RWPE1 (cell line): ENCODE data around the gene PDZD2.

Source experiments
- CTCF ChIA-PET: fragments of 350-600 bp; sonication (Branson Sonifier 250); formaldehyde crosslinking; extraction: SDS; loops from one replicate; lab custom pipeline; 2021; lab: Yijun Ruan, JAX
- POLR2A ChIA-PET: fragments of 400-600 bp; formaldehyde crosslinking; extraction: SDS; loops from one replicate; lab custom pipeline; 2020; ENCODE audit warnings: antibody characterized with exemption; ENCODE audit not compliant: low non-redundant PET; lab: Yijun Ruan, JAX
- DNase-seq: peaks from one replicate; pipeline ENCODE4 v3.0.0; 2012; ENCODE audit warnings: low spot score
- H3K27ac ChIP-seq: fragments of 450-650 bp; 2 replicates; pipeline ENCODE4 v1.5.1; 2017
- TF ChIP-seq, protein P1 (sequence below): fragments of 450-650 bp; conservative IDR thresholded peaks from 2 replicates; pipeline ENCODE4 v1.5.1; 2017; ENCODE audit warnings: low read depth, mild to moderate bottlenecking

PDZD2 gene

DNA sequence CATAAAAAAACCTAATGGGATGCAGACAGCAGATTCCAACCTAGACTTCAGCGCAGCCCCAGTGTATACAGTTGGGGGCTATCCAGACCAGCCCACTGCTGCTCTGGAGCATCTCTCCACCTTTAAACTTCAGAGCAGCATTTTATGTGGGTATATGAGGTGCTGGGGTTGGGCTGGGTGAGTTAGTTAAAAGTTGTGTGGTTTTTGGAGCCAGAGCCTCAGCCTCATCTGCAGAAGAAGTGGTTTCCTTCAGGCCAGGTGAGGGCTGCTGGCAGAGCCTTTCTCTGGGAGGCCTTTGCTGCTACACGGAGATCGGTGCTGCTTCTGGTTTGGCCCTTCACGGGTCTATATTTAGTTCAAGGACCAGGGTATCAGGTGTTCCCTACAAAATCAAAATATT is 228.3 kb downstream of the PDZD2 start:
- no peak overlapping the region for H3K27ac ChIP-seq
- DNase-seq, result no peak
- TF ChIP-seq, protein P1, sequence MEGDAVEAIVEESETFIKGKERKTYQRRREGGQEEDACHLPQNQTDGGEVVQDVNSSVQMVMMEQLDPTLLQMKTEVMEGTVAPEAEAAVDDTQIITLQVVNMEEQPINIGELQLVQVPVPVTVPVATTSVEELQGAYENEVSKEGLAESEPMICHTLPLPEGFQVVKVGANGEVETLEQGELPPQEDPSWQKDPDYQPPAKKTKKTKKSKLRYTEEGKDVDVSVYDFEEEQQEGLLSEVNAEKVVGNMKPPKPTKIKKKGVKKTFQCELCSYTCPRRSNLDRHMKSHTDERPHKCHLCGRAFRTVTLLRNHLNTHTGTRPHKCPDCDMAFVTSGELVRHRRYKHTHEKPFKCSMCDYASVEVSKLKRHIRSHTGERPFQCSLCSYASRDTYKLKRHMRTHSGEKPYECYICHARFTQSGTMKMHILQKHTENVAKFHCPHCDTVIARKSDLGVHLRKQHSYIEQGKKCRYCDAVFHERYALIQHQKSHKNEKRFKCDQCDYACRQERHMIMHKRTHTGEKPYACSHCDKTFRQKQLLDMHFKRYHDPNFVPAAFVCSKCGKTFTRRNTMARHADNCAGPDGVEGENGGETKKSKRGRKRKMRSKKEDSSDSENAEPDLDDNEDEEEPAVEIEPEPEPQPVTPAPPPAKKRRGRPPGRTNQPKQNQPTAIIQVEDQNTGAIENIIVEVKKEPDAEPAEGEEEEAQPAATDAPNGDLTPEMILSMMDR, result no peak
- POLR2A ChIA-PET, result no interaction called here
- CTCF ChIA-PET, result no interaction called here

DNA sequence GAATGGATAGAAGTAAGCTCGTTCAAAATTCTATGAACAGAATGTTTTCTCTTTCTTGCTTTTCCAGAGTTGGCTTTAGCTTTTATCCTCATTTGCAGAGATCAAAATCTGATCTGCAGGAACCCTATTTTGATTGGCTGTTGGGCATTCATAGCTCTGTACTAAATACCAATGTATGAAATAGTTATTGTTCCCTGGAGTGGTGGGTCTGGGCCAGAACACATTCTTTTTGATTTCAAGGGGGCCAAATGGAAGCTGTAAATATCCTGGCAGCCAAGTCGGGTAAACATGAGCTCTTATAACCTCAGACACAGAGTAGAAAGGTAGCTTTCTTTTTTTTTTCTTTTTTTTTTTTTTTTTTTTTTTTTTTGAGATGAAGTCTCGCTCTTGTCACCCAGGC is 241.5 kb downstream of the PDZD2 start:
- CTCF ChIA-PET, result interaction anchor here (0.6 to 1.2 kb wide), 3 partner anchors 48 to 212 kb away, joined by 4 to 7 read pairs (median 6); no protein-coding TSS in a partner anchor

DNA sequence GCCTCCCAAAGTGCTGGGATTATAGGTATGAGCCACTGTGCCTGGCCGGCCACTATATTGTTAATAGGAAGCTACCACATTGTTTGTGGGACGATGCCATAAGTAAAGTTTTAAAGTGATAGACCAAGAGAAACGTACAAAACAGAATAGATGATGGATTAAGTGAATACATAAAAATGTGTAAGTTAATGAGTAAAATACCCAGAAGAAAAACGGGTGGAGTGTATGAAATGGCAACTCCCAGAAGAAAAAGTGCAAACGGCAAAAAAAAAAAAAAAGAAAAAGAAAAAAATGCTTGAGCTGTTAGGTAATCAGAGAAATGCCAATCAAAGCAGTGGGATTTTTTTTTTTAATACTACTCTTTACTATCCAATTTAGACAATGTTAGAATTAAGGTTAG is 246.0 kb downstream of the PDZD2 start:
- POLR2A ChIA-PET, result no interaction called here
- TF ChIP-seq, protein P1, result no peak
- CTCF ChIA-PET, result interaction anchor here (0.7 kb wide), 1 partner anchor 261 kb away, joined by 5 read pairs; no protein-coding TSS in a partner anchor
- DNase-seq, result no peak
- no peak overlapping the region for H3K27ac ChIP-seq

More for the DNA sequence above, 241.5 kb downstream of the PDZD2 start:
- no peak for DNase-seq
- no peak overlapping the region for H3K27ac ChIP-seq
- TF ChIP-seq, protein P1, result no peak
- POLR2A ChIA-PET, result no interaction called here

DNA sequence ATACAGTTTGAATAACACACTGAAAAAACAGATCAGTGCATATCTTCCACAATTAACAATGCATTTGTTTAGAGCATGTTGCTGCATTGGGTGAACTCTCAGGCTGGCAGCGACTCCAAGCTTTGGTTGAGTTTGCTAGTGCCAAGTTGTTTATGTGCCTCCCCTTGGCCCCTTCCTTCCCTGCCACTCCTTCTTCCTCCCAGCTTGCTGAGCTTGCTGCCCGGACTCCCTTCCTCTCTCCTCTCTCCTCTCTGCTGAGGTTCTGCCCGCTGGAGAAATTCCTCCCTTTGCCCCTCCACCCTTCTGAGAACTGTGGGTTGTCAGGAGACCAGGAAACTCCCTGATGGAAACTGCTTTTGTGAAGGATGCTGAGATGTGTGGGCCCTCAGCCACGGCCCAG is 247.3 kb downstream of the PDZD2 start:
- ChIA-PET POLR2A (no interaction called here), CTCF (no interaction called here)
- no peak for DNase-seq
- H3K27ac ChIP-seq, result no peak overlapping the region
- TF ChIP-seq, protein P1, result no peak

DNA sequence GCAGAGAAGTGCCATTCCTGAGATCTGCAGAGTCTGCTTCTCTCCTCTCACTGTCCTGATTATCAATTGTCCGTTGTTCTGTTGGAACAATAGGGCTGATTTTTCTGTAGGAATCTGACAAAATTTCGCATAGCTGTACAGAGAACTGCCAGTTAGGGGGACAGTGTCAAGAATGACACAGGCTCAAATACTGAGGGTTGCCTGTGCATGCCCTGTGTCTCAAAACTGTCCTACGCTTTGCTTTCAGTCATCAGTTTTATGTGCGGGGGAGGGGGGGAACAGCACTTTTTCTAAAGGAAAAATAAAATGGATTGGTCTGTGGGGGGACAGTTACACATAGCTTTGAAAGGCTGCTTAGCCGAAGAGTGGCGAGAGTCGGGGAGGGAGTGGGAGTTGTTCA is 248.6 kb downstream of the PDZD2 start:
- no peak overlapping the region for H3K27ac ChIP-seq
- ChIA-PET CTCF (interaction anchor here (1.0 kb wide), 1 partner anchor 189 kb away, joined by 5 read pairs; no protein-coding TSS in a partner anchor), POLR2A (no interaction called here)
- DNase-seq, result no peak
- TF ChIP-seq, protein P1, result no peak

DNA sequence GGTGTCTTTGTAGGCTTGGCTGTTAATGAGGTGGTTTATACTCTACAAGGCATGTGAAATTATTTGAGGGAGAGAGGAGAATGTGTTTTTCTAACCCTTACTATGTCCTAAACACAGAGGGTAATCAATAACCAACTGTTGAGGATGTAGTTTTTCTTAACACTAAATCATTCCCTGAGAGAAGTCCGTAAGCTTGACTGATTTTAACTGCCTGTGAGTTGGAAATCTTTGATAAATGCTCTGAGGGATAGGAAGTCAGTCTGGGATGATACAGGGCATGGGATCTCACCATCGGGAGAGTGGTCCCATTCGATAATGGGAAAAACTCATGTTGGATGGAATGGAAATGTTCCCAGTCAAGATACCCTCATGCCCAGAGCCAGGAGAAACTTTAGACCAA is 249.6 kb downstream of the PDZD2 start:
- CTCF ChIA-PET, result no interaction called here
- POLR2A ChIA-PET, result no interaction called here
- TF ChIP-seq, protein P1, result no peak
- no peak for DNase-seq
- H3K27ac ChIP-seq, result no peak overlapping the region
